ENCODE data around the gene TARS2. TPM values are rescaled to one million over a fixed set of nuclear protein-coding genes. Genes with fewer than 3 reads are reported as not detected.
A peak's percentile ranks its signal among the peaks of the same experiment; 100 is the strongest.

The TARS2 gene
- total and polyA plus RNA-seq, 4 donors, result 14.3 to 20.5 (median 14.8) TPM

DNA sequence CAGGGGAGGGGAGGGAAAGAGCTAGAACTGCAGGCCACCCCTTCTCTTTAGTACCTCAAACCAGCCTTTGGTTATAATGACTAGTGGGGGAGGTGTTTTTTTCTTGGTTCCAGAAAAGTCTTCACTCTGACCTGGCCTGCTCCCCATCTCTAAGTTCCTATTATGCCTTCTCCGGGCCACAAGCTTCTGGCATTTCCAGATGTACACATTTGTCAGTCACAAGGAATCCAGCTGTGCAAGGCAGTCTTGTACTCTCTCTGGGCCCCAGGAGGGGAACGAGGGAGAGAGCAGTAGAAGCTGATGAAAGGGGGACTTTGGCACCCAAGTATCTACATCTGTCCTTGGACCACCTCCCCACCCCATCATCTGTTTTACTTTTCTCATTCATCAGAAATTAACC is 25.6 kb downstream of the TARS2 start:
- Histone ChIP-seq H3K4me1 (ENCODE audit: control insufficient read depth in 5 of 5, insufficient read depth in 5 of 5, low read length in 5 of 5) (peaks cover 0 to 13% (median 8%) of the 10 kb centered on the region in 5 donors), H3K27me3 (ENCODE audit: control insufficient read depth in 3 of 3, insufficient read depth in 3 of 3, low read length in 2 of 3) (no peaks in the 10 kb centered on the region), H3K9me3 (ENCODE audit: control insufficient read depth in 4 of 4, insufficient read depth in 3 of 4, low read length in 3 of 4) (no peaks in the 10 kb centered on the region), H3K4me3 (no peak overlapping the region), H3K27ac (ENCODE audit: low read depth in 1 of 2, low read length in 1 of 2) (no peak overlapping the region), H3K36me3 (ENCODE audit: control insufficient read depth in 4 of 4, insufficient read depth in 4 of 4, low read length in 4 of 4) (peaks cover 0 to 2% (median 0%) of the 10 kb centered on the region in 4 donors), H3K9ac (ENCODE audit: insufficient read depth in 1 of 2, low read length in 2 of 2) (no peak overlapping the region)
- TF ChIP-seq, protein P1, sequence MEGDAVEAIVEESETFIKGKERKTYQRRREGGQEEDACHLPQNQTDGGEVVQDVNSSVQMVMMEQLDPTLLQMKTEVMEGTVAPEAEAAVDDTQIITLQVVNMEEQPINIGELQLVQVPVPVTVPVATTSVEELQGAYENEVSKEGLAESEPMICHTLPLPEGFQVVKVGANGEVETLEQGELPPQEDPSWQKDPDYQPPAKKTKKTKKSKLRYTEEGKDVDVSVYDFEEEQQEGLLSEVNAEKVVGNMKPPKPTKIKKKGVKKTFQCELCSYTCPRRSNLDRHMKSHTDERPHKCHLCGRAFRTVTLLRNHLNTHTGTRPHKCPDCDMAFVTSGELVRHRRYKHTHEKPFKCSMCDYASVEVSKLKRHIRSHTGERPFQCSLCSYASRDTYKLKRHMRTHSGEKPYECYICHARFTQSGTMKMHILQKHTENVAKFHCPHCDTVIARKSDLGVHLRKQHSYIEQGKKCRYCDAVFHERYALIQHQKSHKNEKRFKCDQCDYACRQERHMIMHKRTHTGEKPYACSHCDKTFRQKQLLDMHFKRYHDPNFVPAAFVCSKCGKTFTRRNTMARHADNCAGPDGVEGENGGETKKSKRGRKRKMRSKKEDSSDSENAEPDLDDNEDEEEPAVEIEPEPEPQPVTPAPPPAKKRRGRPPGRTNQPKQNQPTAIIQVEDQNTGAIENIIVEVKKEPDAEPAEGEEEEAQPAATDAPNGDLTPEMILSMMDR (IDR thresholded peaks at IDR 0.05; ENCODE audit: control extremely low read depth, extremely low read depth), result no peak
- ATAC-seq (ENCODE audit: insufficient read depth, low FRiP score), result no peak
- DNase-seq, result no peak
- 82 to 92% methylated on average over 2 of the region's 2 CpGs for WGBS, 2 donors

DNA sequence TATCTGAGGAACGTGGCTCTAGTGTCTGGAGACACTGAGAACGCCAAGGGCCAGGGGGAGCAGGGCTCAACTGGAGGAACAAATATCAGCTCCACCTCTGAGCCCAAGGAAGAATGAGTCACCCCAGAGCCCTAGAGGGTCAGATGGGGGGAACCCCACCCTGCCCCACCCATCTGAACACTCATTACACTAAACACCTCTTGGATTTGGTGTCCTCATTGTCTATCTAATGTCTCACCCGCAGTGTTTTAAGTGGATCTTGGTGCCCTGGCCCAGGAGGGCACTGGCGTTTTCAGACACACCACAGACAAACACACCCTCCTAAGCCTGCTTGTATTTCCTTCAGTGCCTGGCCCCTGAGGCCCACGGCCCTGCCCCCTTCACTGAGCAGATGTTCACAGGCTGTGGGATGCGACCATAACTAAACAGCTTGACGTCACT is 26.2 kb downstream of the TARS2 start:
- H3K9me3 ChIP-seq (ENCODE audit: control insufficient read depth in 4 of 4, insufficient read depth in 3 of 4, low read length in 3 of 4), result no peaks in the 10 kb centered on the region
- H3K4me1 ChIP-seq (ENCODE audit: control insufficient read depth in 5 of 5, insufficient read depth in 5 of 5, low read length in 5 of 5), result peaks cover 0 to 13% (median 4%) of the 10 kb centered on the region in 5 donors
- peaks cover 0 to 2% (median 0%) of the 10 kb centered on the region in 4 donors for H3K36me3 ChIP-seq (ENCODE audit: control insufficient read depth in 4 of 4, insufficient read depth in 4 of 4, low read length in 4 of 4)
- 87 to 93% methylated on average over 7 of the region's 7 CpGs for WGBS, 2 donors
- H3K27ac ChIP-seq (ENCODE audit: low read depth in 1 of 2, low read length in 1 of 2), result no peak overlapping the region
- no peak for DNase-seq
- H3K4me3 ChIP-seq, result no peak overlapping the region
- H3K9ac ChIP-seq (ENCODE audit: insufficient read depth in 1 of 2, low read length in 2 of 2), result no peak overlapping the region
- ATAC-seq (ENCODE audit: insufficient read depth, low FRiP score), result no peak
- no peaks in the 10 kb centered on the region for H3K27me3 ChIP-seq (ENCODE audit: control insufficient read depth in 3 of 3, insufficient read depth in 3 of 3, low read length in 2 of 3)
- TF ChIP-seq, protein P1 (IDR thresholded peaks at IDR 0.05; ENCODE audit: control extremely low read depth, extremely low read depth), result no peak

DNA sequence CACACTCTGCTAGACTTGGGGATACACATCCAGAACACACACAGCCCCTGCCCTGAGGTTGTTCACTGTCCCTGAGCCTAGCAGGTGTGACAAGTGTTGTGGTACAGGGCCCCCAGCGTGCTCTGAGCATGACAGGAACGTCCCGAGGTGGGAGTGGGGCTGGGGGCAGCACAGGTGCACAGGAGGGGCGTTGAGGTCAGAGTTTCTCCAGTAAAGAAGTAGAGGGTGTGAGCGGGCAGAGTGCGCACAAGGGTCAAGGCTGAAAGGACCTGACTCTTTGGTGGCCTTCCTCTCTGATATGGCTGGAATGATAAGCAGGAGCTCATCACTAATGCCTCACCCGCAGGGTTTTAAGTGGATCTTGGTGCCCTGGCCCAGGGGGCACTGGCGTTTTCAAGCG is 27.0 kb downstream of the TARS2 start:
- H3K9ac ChIP-seq (ENCODE audit: insufficient read depth in 1 of 2, low read length in 2 of 2), result no peak overlapping the region
- ATAC-seq (ENCODE audit: insufficient read depth, low FRiP score) (no peak), DNase-seq (no peak)
- H3K27me3 ChIP-seq (ENCODE audit: control insufficient read depth in 3 of 3, insufficient read depth in 3 of 3, low read length in 2 of 3), result no peaks in the 10 kb centered on the region
- no peak overlapping the region for H3K27ac ChIP-seq (ENCODE audit: low read depth in 1 of 2, low read length in 1 of 2)
- 93 to 98% methylated on average over 9 of the region's 9 CpGs for WGBS, 2 donors
- no peak overlapping the region for H3K4me3 ChIP-seq
- peaks cover 0 to 2% (median 0%) of the 10 kb centered on the region in 4 donors for H3K36me3 ChIP-seq (ENCODE audit: control insufficient read depth in 4 of 4, insufficient read depth in 4 of 4, low read length in 4 of 4)
- TF ChIP-seq, protein P1 (IDR thresholded peaks at IDR 0.05; ENCODE audit: control extremely low read depth, extremely low read depth), result no peak
- H3K9me3 ChIP-seq (ENCODE audit: control insufficient read depth in 4 of 4, insufficient read depth in 3 of 4, low read length in 3 of 4), result no peaks in the 10 kb centered on the region
- H3K4me1 ChIP-seq (ENCODE audit: control insufficient read depth in 5 of 5, insufficient read depth in 5 of 5, low read length in 5 of 5), result peaks cover 0 to 13% (median 3%) of the 10 kb centered on the region in 5 donors

DNA sequence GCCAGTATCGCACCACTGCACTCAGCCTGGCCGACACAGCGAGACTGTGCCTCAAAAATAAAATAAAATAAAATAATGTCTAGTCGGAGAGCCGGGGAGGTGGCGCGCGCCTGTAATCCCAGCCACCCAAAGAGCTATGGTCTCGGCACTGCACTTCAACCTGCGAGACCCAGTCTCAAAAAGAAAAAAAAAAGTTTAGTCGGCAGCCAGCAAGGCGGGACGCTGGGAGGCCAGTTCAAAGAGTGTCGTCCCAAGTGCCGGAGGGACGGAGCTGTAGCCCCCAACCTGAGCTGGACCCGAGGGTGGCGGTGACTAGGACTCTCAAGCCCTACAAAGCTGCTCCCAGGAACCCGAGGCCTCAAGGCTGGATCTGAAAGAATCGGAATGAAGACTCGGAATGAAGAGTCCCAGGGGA is 27.7 kb downstream of the TARS2 start:
- TF ChIP-seq, protein P1 (IDR thresholded peaks at IDR 0.05; ENCODE audit: control extremely low read depth, extremely low read depth), result no peak
- Histone ChIP-seq H3K4me1 (ENCODE audit: control insufficient read depth in 5 of 5, insufficient read depth in 5 of 5, low read length in 5 of 5) (peaks cover 0 to 13% (median 0%) of the 10 kb centered on the region in 5 donors), H3K27ac (ENCODE audit: low read depth in 1 of 2, low read length in 1 of 2) (peak overlapping the region; percentile 90 to 91), H3K36me3 (ENCODE audit: control insufficient read depth in 4 of 4, insufficient read depth in 4 of 4, low read length in 4 of 4) (peaks cover 0 to 2% (median 0%) of the 10 kb centered on the region in 4 donors), H3K9me3 (ENCODE audit: control insufficient read depth in 4 of 4, insufficient read depth in 3 of 4, low read length in 3 of 4) (no peaks in the 10 kb centered on the region), H3K27me3 (ENCODE audit: control insufficient read depth in 3 of 3, insufficient read depth in 3 of 3, low read length in 2 of 3) (no peaks in the 10 kb centered on the region), H3K9ac (ENCODE audit: insufficient read depth in 1 of 2, low read length in 2 of 2) (peak overlapping the region; percentile 50 to 71), H3K4me3 (peak overlapping the region; percentile 30)
- DNase-seq, result no peak
- ATAC-seq (ENCODE audit: insufficient read depth, low FRiP score), result peak; percentile 8
- 27 to 32% methylated on average over 21 of the region's 21 CpGs for WGBS, 2 donors

Measured in lung (tissue), 12 donors.